Measurements from ENCODE around the gene ZNF687.
A peak's percentile ranks its signal among the peaks of the same experiment; 100 is the strongest.

ZNF687 gene

DNA sequence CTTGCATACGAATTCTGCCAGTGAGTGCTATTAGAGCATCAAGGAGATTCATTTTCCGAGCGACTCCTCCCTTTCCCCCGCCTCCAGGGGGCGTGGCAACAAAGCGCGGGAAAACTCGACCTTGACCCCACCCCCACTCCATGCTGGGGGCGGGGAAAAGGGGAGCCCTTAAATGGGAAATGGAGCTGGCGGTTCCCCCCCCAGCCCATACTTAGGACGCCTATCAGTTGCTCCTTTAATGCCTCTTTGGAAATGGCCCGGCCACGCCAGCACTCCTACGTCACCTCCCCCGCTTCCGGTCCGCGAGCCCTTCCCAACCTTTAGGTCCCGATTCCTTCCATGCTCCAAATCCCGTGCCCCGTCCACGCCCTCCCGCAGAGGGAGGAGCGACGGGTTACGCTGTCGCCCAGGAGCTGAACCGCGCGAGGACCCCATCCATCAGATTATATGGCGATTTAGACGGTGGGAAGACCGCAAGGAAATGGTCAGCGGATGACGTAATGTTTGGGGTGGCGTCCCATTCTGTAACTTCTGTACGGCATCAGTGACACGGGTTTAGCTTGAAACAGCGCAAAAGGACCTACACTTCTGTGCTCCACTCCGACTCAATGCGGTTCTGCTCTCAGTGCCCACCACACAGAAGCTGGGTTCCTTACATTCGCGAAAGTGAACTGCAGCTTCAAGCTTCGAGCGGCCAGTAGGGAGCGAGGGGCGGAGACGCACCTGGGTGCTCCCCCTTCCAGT lies 702 bp upstream of the ZNF687 start:
- peak; percentile 100 for DNase-seq

DNA sequence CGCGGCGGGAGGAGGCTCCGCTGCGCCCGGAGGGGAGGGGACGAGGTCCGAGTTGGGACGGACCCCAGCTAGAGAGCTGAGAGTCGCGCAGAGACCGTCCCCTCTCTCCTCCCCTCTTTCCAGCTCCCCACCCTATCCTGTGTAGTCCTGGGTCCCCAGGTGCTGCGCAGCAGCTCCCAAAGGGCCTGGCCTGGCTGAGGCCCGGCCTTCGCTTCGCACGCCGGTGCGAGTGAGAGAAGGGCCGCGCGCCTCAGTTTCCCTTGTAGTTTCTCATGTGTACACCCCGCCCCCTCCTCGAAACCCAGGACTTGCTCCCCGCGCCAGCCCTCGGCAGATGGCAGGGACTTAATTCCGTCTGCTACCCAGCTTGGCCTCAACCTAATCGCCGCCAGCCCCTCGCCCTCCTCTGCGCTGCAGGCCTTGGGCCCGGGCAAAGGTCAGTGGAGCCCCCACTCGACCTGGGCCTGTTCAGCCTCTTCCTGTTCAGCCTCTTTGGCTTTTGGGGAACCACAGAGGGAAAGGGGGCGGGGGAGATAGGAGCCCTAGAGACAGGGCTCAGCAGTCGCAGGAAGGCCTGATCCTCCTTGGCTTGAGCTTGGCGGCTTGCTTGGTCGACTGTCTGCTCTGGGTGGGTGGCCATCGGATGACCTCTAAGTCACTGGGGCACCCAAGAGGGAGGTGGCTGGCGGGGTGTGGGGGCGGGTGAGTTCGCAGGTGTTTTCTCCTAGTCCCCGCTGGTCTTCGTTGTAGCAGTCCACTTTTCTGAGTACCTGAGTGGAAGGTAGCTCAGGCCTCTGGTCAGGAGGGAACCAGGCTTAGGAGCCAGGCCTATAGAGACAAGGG lies 1.0 kb downstream of the ZNF687 start:
- DNase-seq: peak; percentile 88

- DNase-seq: peak; percentile 29
Measured at GRCh38 chr1:151284013-151284577, 2.0 kb downstream of the ZNF687 start.

- DNase-seq: no peak
Measured at GRCh38 chr1:151286619-151287340, 4.7 kb downstream of the ZNF687 start.

DNA sequence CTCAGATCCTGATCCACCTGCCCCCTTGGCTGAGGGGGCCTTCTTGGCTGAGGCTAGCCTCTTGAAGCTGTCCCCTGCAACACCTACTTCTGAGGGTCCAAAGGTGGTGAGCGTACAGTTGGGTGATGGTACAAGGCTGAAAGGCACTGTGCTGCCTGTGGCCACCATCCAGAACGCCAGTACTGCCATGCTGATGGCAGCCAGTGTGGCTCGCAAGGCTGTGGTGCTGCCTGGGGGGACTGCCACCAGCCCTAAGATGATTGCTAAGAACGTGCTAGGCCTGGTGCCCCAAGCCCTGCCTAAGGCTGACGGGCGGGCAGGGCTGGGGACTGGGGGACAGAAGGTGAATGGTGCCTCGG lies 5.2 kb downstream of the ZNF687 start:
- no peak for DNase-seq

GRCh38 chr1:151287767-151288500 lies 5.8 kb downstream of the ZNF687 start:
- DNase-seq: no peak

- DNase-seq: no peak
Measured at GRCh38 chr1:151288502-151288901, 6.4 kb downstream of the ZNF687 start.

DNA sequence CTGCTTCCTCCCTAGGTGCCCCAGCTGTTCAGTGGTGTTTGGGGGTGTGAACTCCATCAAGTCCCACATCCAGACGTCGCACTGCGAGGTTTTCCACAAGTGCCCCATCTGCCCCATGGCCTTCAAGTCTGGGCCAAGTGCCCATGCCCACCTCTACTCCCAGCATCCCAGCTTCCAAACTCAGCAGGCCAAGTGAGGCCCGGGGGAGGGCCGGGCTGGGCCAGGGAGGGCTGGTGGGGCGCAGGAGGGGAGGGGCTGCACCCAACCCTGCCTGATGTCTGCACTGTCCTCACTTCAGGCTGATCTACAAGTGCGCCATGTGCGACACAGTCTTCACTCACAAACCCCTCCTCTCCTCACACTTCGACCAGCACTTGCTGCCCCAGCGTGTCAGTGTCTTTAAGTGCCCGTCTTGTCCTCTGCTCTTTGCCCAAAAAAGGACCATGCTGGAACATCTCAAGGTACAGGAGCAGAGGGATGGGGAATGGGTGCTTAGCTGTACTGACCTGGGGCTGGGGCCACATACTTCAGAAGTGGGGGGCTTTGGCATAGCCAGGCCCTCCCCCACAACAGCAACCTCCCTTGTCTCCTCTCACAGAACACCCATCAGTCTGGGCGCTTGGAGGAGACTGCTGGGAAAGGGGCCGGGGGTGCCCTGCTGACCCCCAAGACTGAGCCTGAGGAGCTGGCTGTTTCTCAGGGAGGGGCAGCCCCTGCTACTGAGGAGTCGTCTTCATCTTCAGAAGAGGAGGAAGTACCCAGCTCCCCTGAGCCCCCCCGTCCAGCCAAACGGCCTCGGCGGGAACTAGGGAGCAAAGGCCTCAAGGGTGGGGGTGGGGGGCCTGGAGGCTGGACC lies 7.2 kb downstream of the ZNF687 start:
- DNase-seq: no peak

- DNase-seq: no peak
Measured at GRCh38 chr1:151289991-151290708, 8.1 kb downstream of the ZNF687 start.

- DNase-seq: no peak
Measured at GRCh38 chr1:151290709-151291303, 8.7 kb downstream of the ZNF687 start.

GRCh38 chr1:151292207-151293030 lies 10.3 kb downstream of the ZNF687 start:
- DNase-seq: peak; percentile 26

DNA sequence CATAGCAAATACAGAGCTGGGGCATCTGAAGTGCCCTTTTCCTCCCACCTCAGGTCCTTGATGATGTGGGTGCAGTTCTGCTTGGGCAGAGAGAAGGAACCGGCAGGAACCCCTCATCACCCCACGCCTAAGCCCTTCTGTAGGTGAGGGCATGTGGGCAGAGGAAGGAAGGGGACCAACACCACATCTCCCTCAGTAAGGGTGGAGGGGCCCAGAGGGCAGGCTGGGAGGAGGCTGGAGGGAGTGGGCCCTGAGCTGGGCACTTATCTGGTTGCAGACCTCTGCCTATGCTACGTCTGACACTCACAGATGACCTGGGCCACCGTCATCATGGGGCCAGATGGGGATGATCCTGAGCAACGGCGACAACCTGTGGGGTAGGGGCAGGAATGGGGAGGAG lies 11.0 kb downstream of the ZNF687 start:
- DNase-seq: no peak

- DNase-seq: no peak
Measured at GRCh38 chr1:151294742-151295462, 12.8 kb downstream of the ZNF687 start.

- DNase-seq: peak; percentile 82
Measured at GRCh38 chr1:151309811-151310323, 27.8 kb downstream of the ZNF687 start.

GRCh38 chr1:151311011-151311410 lies 28.9 kb downstream of the ZNF687 start:
- DNase-seq: no peak

GRCh38 chr1:151311589-151312331 lies 29.7 kb downstream of the ZNF687 start:
- no peak for DNase-seq

DNA sequence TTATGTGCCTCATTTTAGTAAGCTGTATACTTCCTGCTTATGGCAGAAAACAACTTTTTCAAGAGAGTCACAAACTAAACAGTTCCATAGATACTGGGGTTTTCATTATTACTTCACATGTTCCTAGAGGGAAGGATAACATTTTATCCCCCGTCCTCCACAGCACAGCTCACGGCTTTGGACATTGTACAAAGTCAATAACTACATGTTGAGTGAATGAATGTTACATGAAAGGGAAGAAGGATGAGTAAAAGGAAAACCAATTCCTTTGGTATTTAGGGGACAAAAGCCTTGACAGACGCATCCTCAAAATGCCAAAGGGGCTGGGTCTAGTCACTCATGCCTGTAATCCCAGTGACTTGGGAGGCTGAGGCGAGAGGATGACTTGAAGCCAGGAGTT lies 30.3 kb downstream of the ZNF687 start:
- no peak for DNase-seq

DNA sequence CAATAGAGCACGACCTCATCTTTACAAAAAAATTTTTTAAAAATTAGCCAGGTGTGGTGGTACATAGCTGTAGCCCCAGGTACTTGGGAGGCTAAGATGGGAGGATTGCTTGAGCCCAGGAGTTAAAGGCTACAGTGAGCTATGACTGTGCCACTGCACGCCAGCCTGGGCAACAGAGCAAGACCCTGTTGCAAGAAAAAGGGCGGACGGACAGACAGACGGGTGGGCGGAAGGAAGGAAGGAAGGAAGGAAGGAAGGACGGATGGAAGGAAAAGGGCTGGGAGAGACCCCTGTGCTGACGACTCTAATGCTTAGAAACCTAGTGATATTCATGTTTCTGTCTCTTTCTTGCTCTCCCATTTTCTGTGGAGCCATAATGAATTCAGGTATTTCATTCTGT lies 30.7 kb downstream of the ZNF687 start:
- DNase-seq: no peak

Measured in NCI-H82 (cell line).